HG02981 (cell line): ENCODE measurements around the gene STPG4.

ENCODE experiments used
- ATAC-seq: cut with Tn5 transposase; IDR thresholded peaks from one replicate; pipeline ENCODE4 v1.9.1; 2021; ENCODE audit warnings: mild to moderate bottlenecking, moderate library complexity; ENCODE audit not compliant: unreplicated experiment

Gene STPG4

GRCh38 chr2:47057687-47058002 is 97.5 kb downstream of the STPG4 start:
- no peak for ATAC-seq

- ATAC-seq = no peak
Observed at GRCh38 chr2:47056868-47057686, 98.0 kb downstream of the STPG4 start.

- no peak for ATAC-seq
Observed at GRCh38 chr2:47056374-47056773, 98.7 kb downstream of the STPG4 start.

- ATAC-seq = no peak
Observed at GRCh38 chr2:47054868-47055267, 100.2 kb downstream of the STPG4 start.

- no peak for ATAC-seq
Observed at GRCh38 chr2:47054036-47054555, 101.0 kb downstream of the STPG4 start.

GRCh38 chr2:47052847-47053246 is 102.3 kb downstream of the STPG4 start:
- no peak for ATAC-seq

- ATAC-seq = no peak
Observed at GRCh38 chr2:47051562-47051961, 103.5 kb downstream of the STPG4 start.

- ATAC-seq = no peak
Observed at GRCh38 chr2:47050762-47051161, 104.3 kb downstream of the STPG4 start.

GRCh38 chr2:47050021-47050760 is 104.9 kb downstream of the STPG4 start:
- no peak for ATAC-seq

GRCh38 chr2:47049502-47049901 is 105.6 kb downstream of the STPG4 start:
- ATAC-seq = no peak

- no peak for ATAC-seq
Observed at GRCh38 chr2:47048801-47049480, 106.2 kb downstream of the STPG4 start.

- no peak for ATAC-seq
Observed at GRCh38 chr2:47046271-47046670, 108.8 kb downstream of the STPG4 start.

GRCh38 chr2:47043891-47044239 is 111.2 kb downstream of the STPG4 start:
- no peak for ATAC-seq

- no peak for ATAC-seq
Observed at GRCh38 chr2:47043142-47043890, 111.8 kb downstream of the STPG4 start.

GRCh38 chr2:47041891-47042684 is 113.0 kb downstream of the STPG4 start:
- no peak for ATAC-seq

GRCh38 chr2:47041063-47041462 is 114.0 kb downstream of the STPG4 start:
- no peak for ATAC-seq

GRCh38 chr2:47040651-47041050 is 114.5 kb downstream of the STPG4 start:
- no peak for ATAC-seq

GRCh38 chr2:47039913-47040562 is 115.1 kb downstream of the STPG4 start:
- ATAC-seq = no peak

- ATAC-seq = no peak
Observed at GRCh38 chr2:47039489-47039870, 115.6 kb downstream of the STPG4 start.
